ENCODE results near the gene ATP9B.
"Not testable (repeated sequence)": the region's sequence is repeated elsewhere in the genome, so short reads cannot be mapped to it uniquely, and the experiment has no call there.

ATP9B gene

DNA sequence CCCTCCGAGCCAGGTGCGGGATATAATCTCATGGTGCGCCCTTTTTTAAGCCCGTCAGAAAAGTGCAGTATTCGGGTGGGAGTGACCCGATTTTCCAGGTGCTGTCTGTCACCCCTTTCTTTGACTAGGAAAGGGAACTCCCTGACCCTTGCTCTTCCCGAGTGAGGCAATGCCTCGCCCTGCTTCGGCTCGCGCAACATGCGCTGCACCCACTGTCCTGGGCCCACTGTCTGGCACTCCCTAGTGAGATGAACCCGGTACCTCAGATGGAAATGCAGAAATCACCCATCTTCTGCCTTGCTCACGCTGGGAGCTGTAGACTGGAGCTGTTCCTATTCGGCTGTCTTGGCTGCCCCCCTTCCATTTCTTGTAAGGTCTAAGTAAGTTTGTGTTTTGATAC lies 221.2 kb downstream of the ATP9B start:
- not testable (repeated sequence) for DNase-seq (ENCODE audit: low read depth)

DNA sequence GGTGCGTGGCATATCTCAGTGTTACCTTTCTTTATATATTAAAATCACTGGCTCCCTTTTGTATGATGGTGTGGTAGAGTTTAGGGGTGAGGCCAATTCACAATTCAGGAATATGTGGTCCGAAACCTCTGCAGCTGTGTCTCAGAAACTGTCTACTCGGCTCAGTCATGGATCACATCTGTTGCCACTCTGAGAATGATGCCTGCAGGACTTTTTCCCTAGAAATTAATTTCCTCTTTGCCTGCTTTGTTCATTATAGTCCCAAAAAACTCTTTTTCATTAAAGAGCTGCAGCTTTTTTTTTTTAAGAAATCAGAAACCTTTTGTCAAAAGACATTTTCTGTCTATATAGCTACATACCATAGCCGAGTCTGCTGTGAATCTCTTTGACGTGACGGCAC lies 221.7 kb downstream of the ATP9B start:
- no peak for DNase-seq (ENCODE audit: low read depth)

DNA sequence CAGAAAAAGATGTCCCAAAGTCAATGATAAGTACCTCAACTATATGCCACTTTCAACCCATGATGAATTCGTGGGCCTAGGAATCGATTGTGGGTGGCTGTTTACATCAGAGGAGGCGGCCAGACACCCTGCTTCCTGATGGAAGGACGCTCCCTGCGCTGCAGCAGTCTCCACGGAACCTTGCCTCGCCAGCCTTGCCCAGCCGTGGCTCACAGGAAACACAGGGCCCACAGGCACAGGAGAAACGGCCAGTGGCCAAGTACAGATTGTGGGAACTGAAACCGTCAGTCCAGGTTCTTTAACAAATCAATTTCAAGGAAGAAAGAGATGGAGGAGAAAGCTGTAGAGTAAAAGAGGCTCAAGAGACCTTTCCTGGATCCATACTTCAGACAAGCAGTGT lies 225.0 kb downstream of the ATP9B start:
- DNase-seq (ENCODE audit: low read depth): no peak

- DNase-seq (ENCODE audit: low read depth): no peak
These were observed 230.1 kb downstream of the ATP9B start for GRCh38 chr18:79299272-79299671.

DNA sequence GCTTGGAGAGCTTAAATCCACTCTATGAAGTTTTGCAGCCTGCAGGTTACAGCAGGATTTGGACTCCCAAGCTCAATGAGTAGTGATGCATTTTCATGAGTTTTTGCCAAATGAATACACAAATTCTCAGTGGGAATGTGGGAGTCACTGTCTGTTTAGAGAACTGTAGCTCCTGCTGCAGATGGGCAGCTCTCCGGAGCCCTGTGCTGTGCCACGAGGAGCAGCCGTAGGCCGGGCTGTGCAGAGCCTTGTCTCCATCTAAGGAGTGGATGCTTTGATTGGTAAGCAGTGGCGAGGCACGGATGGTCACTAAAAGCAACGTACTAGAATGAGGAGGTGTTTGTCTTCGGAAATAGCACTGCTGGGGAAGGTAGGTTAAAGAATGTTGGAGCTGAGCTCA lies 230.5 kb downstream of the ATP9B start:
- no peak for DNase-seq (ENCODE audit: low read depth)

GRCh38 chr18:79300413-79300812 lies 231.2 kb downstream of the ATP9B start:
- no peak for DNase-seq (ENCODE audit: low read depth)

GRCh38 chr18:79302120-79302519 lies 232.9 kb downstream of the ATP9B start:
- DNase-seq (ENCODE audit: low read depth): no peak

GRCh38 chr18:79305911-79306310 lies 236.7 kb downstream of the ATP9B start:
- DNase-seq (ENCODE audit: low read depth): no peak

DNA sequence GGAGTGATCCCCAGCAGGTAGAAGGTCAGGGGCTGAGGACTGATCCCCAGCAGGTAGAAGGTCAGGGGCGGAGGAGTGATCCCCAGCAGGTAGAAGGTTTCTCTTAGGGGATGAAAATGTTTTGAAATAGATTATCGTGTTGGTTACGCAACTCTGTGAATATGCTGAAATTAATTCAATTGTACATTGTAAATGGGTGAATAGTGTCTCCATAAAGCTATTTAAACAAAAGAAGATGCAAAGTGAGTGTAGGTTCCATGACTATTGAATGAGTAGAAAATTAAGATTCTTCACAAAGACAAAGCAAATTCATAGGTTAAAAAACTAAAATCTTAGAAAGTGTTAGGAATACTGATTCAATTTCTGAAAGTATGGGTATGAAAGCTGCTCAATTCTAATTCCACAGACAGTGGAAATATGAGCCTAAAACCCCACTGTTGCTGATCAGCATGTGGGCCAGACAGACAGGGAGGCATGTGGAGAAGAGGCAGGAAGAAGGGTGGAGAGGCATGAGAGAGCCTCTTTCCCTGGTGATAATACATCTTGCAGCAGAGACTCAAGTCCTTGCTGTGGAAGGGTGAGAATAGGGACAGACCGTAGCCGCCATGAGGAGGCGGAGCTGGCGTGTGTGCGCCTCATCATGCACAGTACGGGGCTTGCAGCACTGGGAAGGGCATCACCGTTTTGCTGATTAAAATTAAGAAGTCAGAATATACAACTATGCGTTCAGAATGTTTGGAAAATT lies 240.6 kb downstream of the ATP9B start:
- DNase-seq (ENCODE audit: low read depth): no peak

GRCh38 chr18:79314838-79315388 lies 245.7 kb downstream of the ATP9B start:
- no peak for DNase-seq (ENCODE audit: low read depth)

DNA sequence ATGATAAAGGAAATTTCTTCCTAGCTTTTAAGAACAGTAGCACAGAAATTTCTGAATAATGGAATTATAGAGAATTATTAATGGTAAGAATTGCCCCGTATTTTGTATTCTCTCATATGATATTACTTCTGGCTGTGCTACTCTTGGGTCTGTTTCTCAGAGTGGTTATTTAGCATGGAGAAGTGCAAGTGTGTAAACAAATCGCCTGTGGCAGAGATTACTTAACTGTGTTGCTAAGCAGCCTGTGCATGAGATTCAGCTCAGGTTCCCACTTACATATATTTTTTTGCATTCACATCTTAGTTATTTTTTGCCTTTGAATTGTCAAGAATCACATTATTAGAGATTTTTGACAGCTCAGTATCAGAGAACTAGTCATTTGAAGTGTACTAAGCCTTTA lies 246.4 kb downstream of the ATP9B start:
- no peak for DNase-seq (ENCODE audit: low read depth)

DNA sequence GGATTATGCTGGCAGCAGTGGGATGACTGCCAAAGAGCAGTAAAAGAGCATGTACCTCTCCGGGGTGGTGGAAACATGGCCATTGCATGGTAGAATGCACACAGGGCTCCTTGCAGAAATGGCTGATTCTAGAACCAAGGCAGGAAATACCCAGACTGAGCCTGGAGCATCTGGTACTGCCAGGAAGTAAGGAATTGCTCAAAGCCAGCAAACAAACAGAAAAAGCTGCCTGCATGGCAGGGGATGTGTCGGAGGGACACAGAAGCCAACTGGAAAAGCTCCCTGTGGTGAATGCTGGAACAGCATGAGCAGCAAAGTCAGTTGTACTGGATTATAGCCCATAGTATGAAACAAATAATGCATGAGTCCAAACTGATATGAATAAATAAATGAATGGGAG lies 248.5 kb downstream of the ATP9B start:
- DNase-seq (ENCODE audit: low read depth): no peak

- DNase-seq (ENCODE audit: low read depth): no peak
These were observed 249.0 kb downstream of the ATP9B start for GRCh38 chr18:79318142-79318673.

- DNase-seq (ENCODE audit: low read depth): no peak
These were observed 251.1 kb downstream of the ATP9B start for GRCh38 chr18:79320216-79320850.

GRCh38 chr18:79321625-79322405 lies 252.6 kb downstream of the ATP9B start:
- DNase-seq (ENCODE audit: low read depth): peak; percentile 6

DNA sequence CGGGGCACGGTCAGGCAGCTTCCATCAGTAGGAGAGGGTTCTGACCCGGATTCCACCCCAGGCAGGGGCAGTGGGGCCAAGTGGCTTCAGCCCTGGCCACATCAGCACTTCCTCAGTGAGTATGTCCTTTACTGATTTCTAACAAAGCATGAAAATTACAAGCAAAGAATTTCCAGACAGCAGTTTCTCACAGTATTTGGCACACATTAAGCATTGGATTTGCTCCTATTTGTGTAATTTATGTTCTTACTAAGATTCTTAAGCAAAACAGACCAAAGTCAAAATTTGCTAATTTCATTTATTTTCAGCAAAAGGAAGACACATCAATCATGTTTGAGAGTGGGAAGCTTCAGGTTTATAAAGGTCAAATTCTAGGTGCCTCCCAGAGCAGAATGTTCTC lies 253.2 kb downstream of the ATP9B start:
- no peak for DNase-seq (ENCODE audit: low read depth)

GRCh38 chr18:79323471-79323870 lies 254.3 kb downstream of the ATP9B start:
- no peak for DNase-seq (ENCODE audit: low read depth)

GRCh38 chr18:79326413-79327198 lies 257.4 kb downstream of the ATP9B start:
- no peak for DNase-seq (ENCODE audit: low read depth)

- DNase-seq (ENCODE audit: low read depth): no peak
These were observed 258.1 kb downstream of the ATP9B start for GRCh38 chr18:79327199-79327721.

DNA sequence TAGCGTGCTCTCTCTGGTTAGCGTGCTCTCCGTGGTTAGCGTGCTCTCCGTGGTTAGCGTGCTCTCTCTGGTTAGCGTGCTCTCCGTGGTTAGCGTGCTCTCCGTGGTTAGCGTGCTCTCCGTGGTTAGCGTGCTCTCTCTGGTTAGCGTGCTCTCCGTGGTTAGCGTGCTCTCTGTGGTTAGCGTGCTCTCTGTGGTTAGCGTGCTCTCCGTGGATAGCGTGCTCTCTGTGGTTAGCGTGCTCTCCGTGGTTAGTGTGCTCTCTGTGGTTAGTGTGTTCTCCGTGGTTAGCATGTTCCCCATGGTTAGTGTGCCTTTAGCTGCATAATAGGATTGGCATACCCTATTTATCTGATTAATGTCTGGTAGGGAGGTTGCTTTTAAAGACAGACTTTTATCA lies 258.7 kb downstream of the ATP9B start:
- DNase-seq (ENCODE audit: low read depth): not testable (repeated sequence)

DNA sequence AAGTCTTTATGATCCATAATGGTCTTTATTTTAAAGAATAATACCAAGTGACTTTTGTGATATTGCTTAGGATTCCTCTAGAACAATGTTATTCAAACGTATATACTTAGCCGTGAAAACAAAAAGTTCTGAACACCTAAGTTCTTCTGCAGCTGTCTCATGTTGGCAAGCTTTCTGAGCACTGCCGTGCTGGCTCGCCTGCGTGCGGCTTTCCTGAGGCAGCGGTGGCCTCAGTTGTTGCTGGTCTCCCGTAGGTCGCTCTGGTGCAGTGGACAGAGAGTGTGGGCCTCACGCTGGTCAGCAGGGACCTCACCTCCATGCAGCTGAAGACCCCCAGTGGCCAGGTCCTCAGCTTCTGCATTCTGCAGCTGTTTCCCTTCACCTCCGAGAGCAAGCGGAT lies 259.7 kb downstream of the ATP9B start:
- DNase-seq (ENCODE audit: low read depth): no peak

Measured in fibroblast of the conjunctiva (primary cell).